Keratinocyte (primary cell): ENCODE data around the gene PSD. TPM values are rescaled to one million over a fixed set of nuclear protein-coding genes. Genes with fewer than 3 reads are reported as not detected.
A peak's percentile ranks its signal among the peaks of the same experiment; 100 is the strongest.

Source experiments
- DNase-seq: peaks from one replicate; pipeline ENCODE4 v3.0.0-alpha.2; 2011; ENCODE audit warnings: low read depth, missing footprints, low spot score
- FAIRE-seq: peaks from 2 replicates; lab custom pipeline; 2011; peaks lifted over from hg19 to GRCh38; lab: Jason Lieb, UNC
- H2AFZ ChIP-seq: 2 replicates; pipeline ENCODE4 v1.6.0; 2012; ENCODE audit warnings: low read length, control low read depth, inconsistent platforms; ENCODE audit not compliant: control insufficient read depth
- H3K27ac ChIP-seq: 2 replicates; pipeline ENCODE4 v1.5.1; 2011; ENCODE audit warnings: low read length; ENCODE audit not compliant: control insufficient read depth, insufficient read depth
- H3K27me3 ChIP-seq: 3 replicates; pipeline ENCODE4 v1.6.0; 2011; ENCODE audit warnings: low read length; ENCODE audit not compliant: control insufficient read depth, insufficient read depth; ENCODE audit errors: extremely low read depth
- H3K36me3 ChIP-seq, 2 experiments: 2 replicates in 1 of 2; 3 replicates in 1 of 2; pipeline ENCODE4 v1.5.1; 2011; ENCODE audit warnings: low read length in 2 of 2, mild to moderate bottlenecking in 1 of 2; ENCODE audit not compliant: control insufficient read depth in 2 of 2, insufficient read depth in 2 of 2; ENCODE audit errors: extremely low read depth in 1 of 2
- H3K4me1 ChIP-seq: 3 replicates; pipeline ENCODE4 v1.5.1; 2011; ENCODE audit warnings: low read length; ENCODE audit not compliant: control insufficient read depth, insufficient read depth; ENCODE audit errors: extremely low read depth
- H3K4me2 ChIP-seq: 3 replicates; pipeline ENCODE4 v1.6.0; 2011; ENCODE audit warnings: low read depth, low read length; ENCODE audit not compliant: control insufficient read depth, insufficient read depth; ENCODE audit errors: extremely low read depth
- H3K4me3 ChIP-seq, 3 experiments: fragments of 200-600 bp in 1 of 3; sonication (generic) in 1 of 3; 2 replicates in 2 of 3; 3 replicates in 1 of 3; pipeline ENCODE4 v1.5.1; 2011 to 2016; ENCODE audit warnings: low read length in 3 of 3, mild to moderate bottlenecking in 3 of 3, control low read depth in 2 of 3, inconsistent platforms in 1 of 3, low read depth in 1 of 3, mixed read lengths in 1 of 3, mixed run types in 1 of 3, moderate library complexity in 1 of 3; ENCODE audit not compliant: control insufficient read depth in 2 of 3, insufficient read depth in 2 of 3; ENCODE audit errors: extremely low read depth in 1 of 3
- H3K79me2 ChIP-seq: 2 replicates; pipeline ENCODE4 v1.6.0; 2012; ENCODE audit warnings: low read length; ENCODE audit not compliant: control insufficient read depth, insufficient read depth
- H3K9ac ChIP-seq: 3 replicates; pipeline ENCODE4 v1.6.0; 2011; ENCODE audit warnings: low read length; ENCODE audit not compliant: control insufficient read depth, insufficient read depth; ENCODE audit errors: extremely low read depth
- H3K9me1 ChIP-seq: 3 replicates; pipeline ENCODE4 v1.6.0; 2011; ENCODE audit warnings: low read length; ENCODE audit not compliant: control insufficient read depth, insufficient read depth; ENCODE audit errors: extremely low read depth
- H3K9me3 ChIP-seq: 2 replicates; pipeline ENCODE4 v1.5.1; 2012; ENCODE audit warnings: low read depth, low read length; ENCODE audit not compliant: control insufficient read depth
- H4K20me1 ChIP-seq: 3 replicates; pipeline ENCODE4 v1.6.0; 2011; ENCODE audit warnings: low read length; ENCODE audit not compliant: control insufficient read depth, insufficient read depth; ENCODE audit errors: extremely low read depth
- EZH2 ChIP-seq: IDR thresholded peaks from one replicate; pipeline ENCODE4 v1.6.1; 2012; ENCODE audit warnings: inconsistent platforms, mild to moderate bottlenecking, low read length, moderate library complexity
- dilution Hi-C: fragments of 300-500 bp; cut with MboI; formaldehyde crosslinking; loops from one replicate; pipeline ENCODE4 v1.7.0; 2020; ENCODE audit warnings: low sequenced_read_pairs; ENCODE audit not compliant: extremely low pct_ligation_motif_present
- polyA minus RNA-seq, 3 experiments: library from RNA; depleted of rRNA, polyadenylated mRNA; stranded (reverse); fragments of >200 nt; gene quantifications; 1 replicate in 1 of 3; 2 replicates in 1 of 3; 3 replicates in 1 of 3; pipeline ENCODE4 v1.2.3, GENCODE V29; 2011
- polyA plus RNA-seq, 5 experiments: library from polyadenylated mRNA; depleted of rRNA in 3 of 5; stranded (reverse) in 3 of 5; stranded (forward) in 1 of 5; unstranded in 1 of 5; fragments of >200 nt; gene quantifications; 1 replicate in 1 of 5; 2 replicates in 3 of 5; 3 replicates in 1 of 5; pipeline versions ENCODE4 v1.2.1 to v1.2.3, GENCODE V29; 2011 to 2012; ENCODE audit warnings: missing spikeins in 2 of 5, low read depth in 1 of 5, low replicate concordance in 1 of 5
- TF ChIP-seq, protein P1 (sequence below), 3 experiments: IDR thresholded peaks in 1 of 3; conservative IDR thresholded peaks in 1 of 3; optimal IDR thresholded peaks in 1 of 3; 2 replicates in 2 of 3; 3 replicates in 1 of 3; pipeline versions ENCODE3 to v1.5.1; 2011; ENCODE audit warnings: low read length in 3 of 3, mild to moderate bottlenecking in 3 of 3, moderate library complexity in 2 of 3, control low read depth in 1 of 3, inconsistent platforms in 1 of 3; ENCODE audit not compliant: insufficient read depth in 2 of 3; ENCODE audit errors: extremely low read depth in 1 of 3

The PSD gene
- polyA plus RNA-seq: 0.10 to 0.81 TPM (median 0.11 TPM) in 3 replicates
- polyA plus RNA-seq (2011; ENCODE audit: low read depth): 0.46 TPM
- polyA plus RNA-seq (2011; cell fraction: cytosol; rRNA removed): 0.11 and 0.19 TPM in 2 replicates
- polyA plus RNA-seq (2011; cell fraction: nucleus; rRNA removed): 0.56 and 0.69 TPM in 2 replicates
- polyA plus RNA-seq (2012; ENCODE audit: low replicate concordance): 0.71 and 1.0 TPM in 2 replicates
- polyA minus RNA-seq: 0.07 TPM in 1 of 3 replicates, not detected in the others
- not detected for polyA minus RNA-seq (2011; cell fraction: cytosol; rRNA and poly(A)+ RNA removed)
- polyA minus RNA-seq (2011; cell fraction: nucleus; rRNA and poly(A)+ RNA removed): 0.42 and 0.54 TPM in 2 replicates

GRCh38 chr10:102418622-102419268, at the start of gene PSD:
PSD (minus strand) TSS chr10:102418785; CDS start chr10:102417038, 1,747 bp downstream.
- Histone ChIP-seq H3K9ac (no peak within 1 kb of the TSS), H2AFZ (no peak within 1 kb of the TSS), H3K36me3 (peaks cover 4 to 9% of the 10 kb centered on the region in 2 experiments), H3K4me2 (peak within 1 kb of the TSS; percentile 91), H3K9me3 (no peaks in the 10 kb centered on the region), H3K9me1 (no peaks in the 10 kb centered on the region), H4K20me1 (no peaks in the 10 kb centered on the region), H3K79me2 (peaks cover 3% of the 10 kb centered on the region), H3K4me1 (peaks cover 29% of the 10 kb centered on the region), H3K27me3 (peaks cover 29% of the 10 kb centered on the region), H3K27ac (no peak within 1 kb of the TSS), H3K4me3 (peak within 1 kb of the TSS; percentile 2 to 83 (median 65))
- FAIRE-seq (no peak), DNase-seq (no peak)
- TF ChIP-seq EZH2: no peak
- TF ChIP-seq, protein P1, sequence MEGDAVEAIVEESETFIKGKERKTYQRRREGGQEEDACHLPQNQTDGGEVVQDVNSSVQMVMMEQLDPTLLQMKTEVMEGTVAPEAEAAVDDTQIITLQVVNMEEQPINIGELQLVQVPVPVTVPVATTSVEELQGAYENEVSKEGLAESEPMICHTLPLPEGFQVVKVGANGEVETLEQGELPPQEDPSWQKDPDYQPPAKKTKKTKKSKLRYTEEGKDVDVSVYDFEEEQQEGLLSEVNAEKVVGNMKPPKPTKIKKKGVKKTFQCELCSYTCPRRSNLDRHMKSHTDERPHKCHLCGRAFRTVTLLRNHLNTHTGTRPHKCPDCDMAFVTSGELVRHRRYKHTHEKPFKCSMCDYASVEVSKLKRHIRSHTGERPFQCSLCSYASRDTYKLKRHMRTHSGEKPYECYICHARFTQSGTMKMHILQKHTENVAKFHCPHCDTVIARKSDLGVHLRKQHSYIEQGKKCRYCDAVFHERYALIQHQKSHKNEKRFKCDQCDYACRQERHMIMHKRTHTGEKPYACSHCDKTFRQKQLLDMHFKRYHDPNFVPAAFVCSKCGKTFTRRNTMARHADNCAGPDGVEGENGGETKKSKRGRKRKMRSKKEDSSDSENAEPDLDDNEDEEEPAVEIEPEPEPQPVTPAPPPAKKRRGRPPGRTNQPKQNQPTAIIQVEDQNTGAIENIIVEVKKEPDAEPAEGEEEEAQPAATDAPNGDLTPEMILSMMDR (optimal IDR thresholded peaks at IDR 0.05 in 1 of 3, IDR thresholded peaks at IDR 0.05 in 1 of 3, conservative IDR thresholded peaks at IDR 0.05 in 1 of 3; ENCODE audit: extremely low read depth in 1 of 3, insufficient read depth in 2 of 3, low read length in 3 of 3): no peak
- dilution Hi-C loops: no loop called here

DNA sequence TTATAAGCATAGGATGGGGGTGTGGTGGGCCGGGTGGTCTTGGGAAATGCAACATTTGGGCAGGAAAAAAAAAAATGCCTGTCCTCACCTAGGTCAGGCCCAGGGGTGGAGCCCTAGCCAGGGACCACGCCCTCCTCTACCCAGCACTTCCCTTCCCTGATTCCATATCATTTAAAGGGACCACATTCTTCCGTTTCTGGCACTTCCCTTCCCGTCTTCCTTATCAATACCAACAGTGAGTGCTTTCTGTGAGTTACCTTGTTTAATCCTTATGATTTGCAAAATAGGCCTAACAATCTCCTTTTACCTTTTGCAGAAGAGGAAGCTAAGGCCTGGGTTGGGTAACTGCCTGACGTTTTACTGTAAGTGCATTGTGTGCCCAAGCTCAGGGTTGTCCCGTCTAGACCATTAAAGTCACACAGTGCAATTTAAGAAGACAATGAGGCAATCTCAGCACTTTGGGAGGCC, 49.4 kb upstream of the PSD start:
- dilution Hi-C loops: no loop called here
- Histone ChIP-seq H3K36me3 (peaks cover 0 to 1% of the 10 kb centered on the region in 2 experiments), H2AFZ (no peak overlapping the region), H3K27ac (no peak overlapping the region), H3K9me1 (no peaks in the 10 kb centered on the region), H3K27me3 (no peaks in the 10 kb centered on the region), H3K4me1 (peaks cover 3% of the 10 kb centered on the region), H3K9ac (no peak overlapping the region), H3K4me2 (no peak overlapping the region), H4K20me1 (no peaks in the 10 kb centered on the region), H3K9me3 (no peaks in the 10 kb centered on the region), H3K4me3 (no peak overlapping the region), H3K79me2 (no peaks in the 10 kb centered on the region)
- no peak for FAIRE-seq
- DNase-seq: no peak
- TF ChIP-seq, protein P1 (optimal IDR thresholded peaks at IDR 0.05 in 1 of 3, IDR thresholded peaks at IDR 0.05 in 1 of 3, conservative IDR thresholded peaks at IDR 0.05 in 1 of 3; ENCODE audit: extremely low read depth in 1 of 3, insufficient read depth in 2 of 3, low read length in 3 of 3): no peak
- TF ChIP-seq EZH2: no peak
